GM18502 (cell line): ENCODE data around the gene PPIA.
"Not testable (repeated sequence)": the region's sequence is repeated elsewhere in the genome, so short reads cannot be mapped to it uniquely, and the experiment has no call there.

Experiments
- ATAC-seq: cut with Tn5 transposase; IDR thresholded peaks from one replicate; pipeline ENCODE4 v1.9.1; 2021; ENCODE audit warnings: mild to moderate bottlenecking; ENCODE audit not compliant: unreplicated experiment, poor library complexity

Gene PPIA

DNA sequence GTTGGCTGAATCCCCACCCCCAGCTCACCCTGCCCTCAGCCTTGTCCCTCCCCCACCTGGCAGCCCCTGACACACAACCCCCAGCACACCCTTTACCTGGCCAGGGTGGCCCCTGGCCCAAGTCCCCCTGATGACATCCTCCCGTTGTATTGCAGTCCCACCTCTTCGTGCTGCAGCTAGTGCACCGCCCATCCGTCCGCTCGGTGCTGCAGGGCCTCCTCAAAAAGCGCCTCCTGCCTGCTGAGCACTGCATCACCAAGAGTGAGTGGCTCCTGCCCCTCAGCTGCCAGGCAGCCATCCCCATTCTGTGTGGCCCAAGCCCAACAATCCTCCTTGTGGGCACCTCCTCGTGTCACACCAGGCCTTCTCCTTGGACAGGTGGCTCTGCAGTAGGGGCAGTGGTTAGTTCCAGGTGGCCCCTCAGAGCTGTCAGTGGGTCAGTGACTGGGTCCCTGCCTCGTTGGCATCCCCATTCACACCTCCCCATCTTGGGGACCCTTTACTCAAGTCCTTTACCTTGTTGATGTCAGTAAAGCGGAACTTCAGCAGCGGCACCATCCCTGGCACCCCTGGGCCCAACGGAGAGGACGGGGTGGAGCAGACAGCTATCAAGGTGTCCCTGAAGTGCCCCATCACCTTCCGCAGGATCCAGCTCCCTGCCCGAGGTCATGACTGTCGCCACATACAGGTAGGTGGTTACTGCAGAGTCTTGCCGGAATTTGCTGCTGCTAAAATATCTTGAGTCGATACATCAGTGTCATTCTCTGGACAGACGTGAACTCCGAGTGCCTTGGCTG, 33.6 kb upstream of the PPIA start:
- no peak for ATAC-seq

DNA sequence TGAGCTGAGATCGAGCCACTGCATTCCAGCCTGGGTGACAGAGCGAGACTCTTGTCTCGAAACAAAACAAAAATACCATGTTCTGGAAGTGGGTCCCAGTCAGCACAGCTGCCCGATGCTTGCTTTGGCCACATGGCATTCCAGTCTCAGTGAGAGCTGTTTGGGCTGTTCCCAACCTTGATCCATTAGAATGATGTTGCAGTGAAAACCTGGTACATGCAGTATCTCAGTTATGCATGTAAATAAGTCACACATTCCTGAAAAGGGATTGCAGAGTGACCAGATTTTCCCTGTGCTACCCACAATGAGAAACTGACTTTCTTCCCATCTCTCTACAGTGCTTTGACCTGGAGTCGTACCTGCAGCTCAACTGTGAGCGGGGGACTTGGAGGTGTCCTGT, 32.4 kb upstream of the PPIA start:
- ATAC-seq = no peak

DNA sequence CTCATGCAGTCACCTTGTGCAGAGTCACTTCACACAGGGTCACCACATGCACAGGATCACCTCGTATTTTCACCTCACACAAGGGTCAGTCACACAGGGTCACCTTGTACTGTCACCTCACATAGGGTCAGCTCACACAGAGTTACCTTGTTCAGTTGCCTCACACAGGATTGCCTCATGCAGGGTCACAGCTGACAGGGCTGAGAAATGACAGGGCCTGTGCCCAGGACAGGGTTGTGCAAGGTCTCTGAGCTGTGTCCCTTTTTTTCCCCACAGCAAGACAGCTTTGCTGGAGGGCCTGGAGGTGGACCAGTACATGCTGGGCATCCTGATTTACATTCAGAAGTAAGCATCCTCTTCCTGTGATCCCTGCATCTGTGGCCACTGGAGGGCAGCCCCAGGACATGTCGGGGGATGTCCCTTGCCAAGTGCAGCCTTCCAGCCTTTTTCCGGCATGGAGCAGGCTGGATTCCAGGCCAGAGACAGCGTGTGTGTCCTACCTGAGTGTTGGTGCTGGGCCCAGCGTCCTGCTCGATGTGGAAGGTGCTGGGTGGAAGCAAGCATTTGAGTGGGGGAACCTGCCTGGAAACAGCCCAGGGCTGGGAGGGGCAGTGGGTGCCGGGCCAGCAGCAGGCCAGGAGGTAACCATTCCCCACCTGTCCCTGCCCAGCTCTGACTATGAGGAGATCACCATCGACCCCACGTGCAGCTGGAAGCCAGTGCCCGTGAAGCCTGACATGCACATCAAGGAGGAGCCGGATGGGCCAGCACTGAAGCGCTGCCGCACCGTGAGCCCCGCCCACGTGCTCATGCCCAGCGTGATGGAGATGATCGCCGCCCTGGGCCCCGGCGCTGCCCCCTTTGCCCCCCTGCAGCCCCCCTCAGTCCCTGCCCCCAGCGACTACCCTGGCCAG, 31.6 kb upstream of the PPIA start:
- no peak for ATAC-seq

DNA sequence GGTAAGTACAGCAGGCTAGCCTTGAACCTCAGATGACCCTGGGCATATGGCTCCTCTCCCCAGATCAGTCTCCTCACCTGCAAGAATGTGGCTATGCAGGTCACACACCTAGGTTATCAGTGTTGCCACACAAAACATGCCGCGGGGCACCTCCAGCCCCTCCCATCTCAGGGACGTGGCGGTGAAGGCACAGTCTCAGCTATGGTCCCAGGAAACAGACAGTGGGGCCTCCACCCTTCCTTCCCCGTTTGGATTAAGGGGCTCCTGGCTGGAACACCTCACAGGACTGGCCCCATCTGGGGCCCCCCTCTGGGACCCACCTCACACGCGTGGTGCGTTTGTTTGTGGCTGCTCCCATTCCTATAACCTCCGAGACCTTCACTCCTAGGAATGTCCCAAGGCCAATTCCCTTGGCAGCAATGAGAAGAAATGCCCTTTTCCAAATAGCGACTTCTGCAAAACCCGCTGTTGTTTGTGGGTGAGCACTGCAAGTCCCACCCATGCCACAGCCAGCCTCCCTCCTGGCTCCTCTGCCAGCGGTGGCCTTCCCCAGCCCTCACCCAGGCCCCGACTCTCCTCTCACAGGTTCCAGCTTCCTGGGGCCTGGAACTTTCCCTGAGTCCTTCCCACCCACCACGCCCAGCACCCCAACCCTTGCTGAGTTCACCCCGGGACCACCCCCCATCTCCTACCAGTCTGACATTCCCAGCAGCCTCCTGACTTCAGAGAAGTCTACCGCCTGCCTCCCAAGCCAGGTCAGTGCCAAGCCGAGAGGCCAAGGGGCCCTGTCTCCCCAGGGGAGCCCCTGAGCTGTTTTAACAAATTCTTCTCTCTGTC, 30.7 kb upstream of the PPIA start:
- no peak for ATAC-seq

DNA sequence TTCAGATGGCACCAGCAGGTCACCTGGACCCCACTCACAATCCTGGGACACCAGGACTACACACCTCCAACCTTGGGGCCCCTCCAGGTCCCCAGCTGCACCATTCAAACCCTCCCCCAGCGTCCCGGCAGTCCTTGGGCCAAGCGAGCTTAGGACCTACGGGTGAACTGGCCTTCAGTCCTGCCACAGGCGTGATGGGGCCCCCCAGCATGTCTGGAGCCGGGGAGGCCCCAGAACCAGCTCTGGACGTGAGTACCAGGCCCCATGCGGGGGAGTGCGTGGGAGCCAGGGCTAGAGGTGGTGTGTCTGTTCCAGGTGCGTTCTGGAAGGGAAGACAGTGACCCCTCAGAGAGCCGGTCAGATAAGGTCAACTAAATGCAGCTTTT, 30.1 kb upstream of the PPIA start:
- ATAC-seq = no peak

DNA sequence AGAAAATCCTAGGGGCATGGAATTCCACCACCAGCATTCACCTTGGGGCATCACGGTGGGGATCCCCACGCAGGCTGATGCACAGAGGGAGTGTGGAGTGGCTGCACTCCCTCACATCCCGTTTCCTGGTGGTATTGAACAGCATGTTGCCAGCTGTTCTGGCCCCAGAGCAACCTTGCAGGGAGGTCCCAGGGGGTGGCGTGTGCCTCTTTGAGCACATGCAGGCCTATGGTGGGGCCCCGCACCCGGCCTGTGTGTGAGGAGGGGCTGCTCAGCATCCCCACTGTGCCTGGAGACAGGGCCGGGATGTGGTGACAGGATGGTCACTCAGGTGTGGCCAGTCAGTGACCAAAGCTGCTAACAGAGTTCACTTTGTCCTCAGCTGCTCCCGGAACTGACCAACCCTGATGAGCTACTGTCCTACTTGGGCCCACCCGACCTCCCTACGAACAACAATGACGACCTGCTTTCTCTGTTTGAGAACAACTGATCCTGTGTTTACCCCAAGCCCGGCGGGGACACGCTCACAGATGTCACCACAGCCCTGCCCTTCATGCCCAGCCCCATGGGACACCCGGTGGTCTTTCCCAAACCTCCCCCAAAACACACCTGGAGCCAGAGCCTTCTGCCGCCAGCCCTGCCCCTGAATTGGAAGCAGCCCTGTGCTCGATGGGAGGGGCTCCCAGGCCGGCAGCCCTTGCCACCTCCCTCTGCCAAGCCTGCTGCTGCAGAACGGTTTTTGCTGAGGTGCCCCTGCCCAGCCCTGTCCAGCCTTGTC, 29.2 kb upstream of the PPIA start:
- ATAC-seq = no peak

DNA sequence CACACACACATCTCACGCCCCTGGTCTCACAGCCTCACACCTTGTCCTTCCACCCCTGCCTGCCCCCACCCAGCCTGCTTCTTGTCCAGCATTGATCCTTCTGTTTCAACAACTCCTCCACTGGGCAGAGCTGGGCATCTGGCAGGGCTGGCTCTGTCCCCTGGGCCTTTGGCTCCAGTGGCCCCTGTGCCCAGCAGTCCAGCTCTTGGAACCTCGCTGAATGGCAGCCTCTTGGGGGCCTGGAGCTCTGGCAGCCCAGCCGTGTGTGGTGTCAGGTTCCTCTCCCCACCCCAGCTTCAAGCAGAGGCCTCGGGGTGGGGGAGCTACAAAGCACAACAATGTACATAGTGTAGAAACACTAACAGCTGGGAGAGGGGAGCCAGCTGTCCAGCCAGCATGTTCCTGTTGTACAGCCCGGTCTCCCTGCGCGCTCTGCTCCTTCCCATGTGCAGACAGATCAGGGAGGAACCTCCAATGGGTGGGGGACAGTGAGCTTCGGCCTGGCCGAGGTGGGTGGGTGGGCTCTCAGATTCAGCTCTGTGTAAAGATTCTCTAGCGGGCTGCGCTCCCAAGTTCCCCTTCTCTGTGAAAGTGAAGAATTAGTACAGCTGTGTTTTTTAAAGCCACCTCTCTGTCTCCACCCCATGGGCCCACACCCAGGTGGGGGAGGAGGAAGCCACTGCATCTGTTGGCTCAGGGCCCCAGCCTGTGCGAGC, 28.4 kb upstream of the PPIA start:
- ATAC-seq = peak; percentile 63

DNA sequence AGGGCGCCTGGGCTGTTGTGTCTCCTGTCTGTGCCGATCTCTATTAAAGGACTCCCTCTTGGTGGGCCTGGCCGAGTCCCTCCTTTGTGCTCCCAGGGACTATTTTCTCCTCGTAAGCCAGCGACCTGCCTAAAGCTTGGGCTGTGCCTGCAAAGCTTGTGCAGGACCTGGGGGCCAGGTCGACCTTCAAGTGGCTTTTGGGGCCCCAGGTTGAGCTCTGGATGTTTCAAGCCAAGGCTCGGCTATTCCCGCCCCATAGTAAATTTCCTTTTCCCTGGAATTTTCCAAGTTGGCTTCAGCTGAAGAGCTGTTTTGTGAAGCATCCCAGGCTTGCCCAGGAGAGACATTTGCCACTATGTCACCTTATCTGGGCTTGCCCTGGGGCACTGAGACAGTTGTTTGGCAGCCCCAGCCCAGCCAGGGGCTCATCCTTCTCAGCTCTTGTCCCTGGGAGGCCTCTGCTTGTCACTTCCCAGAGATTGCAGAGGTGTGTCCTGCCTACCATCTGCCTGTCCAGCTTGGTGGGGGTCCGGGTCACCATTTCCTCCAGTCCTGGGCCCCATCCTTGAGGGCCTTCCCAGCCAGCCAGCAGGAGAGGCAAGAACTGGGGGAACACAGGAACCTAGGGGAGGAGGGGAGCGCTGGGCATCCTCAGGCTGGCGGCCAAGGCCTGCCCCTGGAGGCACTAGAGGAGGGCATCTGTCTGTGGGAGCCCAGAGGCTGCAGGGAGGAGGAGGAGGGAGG, 27.7 kb upstream of the PPIA start:
- ATAC-seq = no peak

DNA sequence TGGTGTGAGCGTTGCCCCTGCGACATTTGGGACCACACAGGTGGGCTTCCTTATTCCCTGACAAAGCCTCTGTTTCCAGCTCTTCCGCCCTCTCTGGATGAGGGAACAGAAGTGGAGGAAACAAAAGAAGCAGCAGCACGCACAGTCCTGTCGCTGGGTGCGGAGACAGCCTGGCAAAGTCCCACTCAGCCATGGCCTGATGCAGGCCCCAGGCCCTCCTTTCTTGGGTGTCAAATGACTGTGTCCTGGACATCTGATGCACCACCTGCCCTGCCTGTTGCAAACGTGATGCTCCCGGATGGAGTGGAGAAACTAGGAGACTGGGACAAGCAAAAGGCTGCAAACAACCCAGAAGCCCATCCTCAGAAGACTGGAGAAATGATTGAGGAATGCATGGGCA, 27.1 kb upstream of the PPIA start:
- peak; percentile 10 for ATAC-seq

DNA sequence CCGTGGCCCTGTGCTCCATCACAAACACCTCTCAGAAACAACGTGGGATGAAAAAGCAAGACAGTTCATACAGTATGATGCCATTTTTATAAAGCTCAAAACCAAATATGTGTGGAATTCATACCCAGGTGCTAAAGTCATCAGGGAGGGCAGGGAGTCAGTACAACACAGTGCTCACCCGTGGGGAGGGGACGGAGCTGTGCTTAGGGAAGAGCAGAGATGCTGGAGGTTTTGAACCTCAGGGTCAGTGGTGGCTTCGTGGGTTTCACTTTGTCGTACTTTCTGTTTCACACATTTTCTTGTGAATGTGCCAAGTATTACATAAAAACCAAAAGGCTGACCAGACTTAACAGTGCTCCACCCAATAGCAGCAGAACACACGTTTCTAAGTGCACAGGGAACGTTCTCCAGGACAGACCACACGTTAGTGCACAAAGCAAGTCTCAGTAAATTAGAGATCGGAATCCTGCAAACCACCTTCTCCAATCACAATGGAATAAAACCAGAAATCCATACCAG, 26.6 kb upstream of the PPIA start:
- peak; percentile 78 for ATAC-seq

DNA sequence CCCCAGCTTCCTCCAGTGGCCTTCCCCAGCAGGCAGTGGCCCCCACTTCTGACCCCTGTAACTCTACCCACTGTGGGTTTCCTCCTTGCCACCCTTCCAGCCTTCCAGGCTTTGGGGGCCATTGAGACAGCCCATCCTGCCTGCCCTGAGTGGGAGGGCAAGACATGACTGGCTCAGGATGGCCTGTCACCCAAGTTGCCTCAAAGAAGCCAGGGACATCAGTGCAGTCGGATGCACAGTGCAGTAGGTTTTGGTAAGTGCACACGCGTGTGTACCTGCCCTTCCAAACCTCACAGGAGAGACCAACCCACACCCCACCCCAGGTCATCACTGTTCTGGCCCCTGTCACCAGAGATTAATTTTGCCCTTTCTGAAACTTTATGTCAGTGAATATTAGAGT, 25.1 kb upstream of the PPIA start:
- no peak for ATAC-seq

DNA sequence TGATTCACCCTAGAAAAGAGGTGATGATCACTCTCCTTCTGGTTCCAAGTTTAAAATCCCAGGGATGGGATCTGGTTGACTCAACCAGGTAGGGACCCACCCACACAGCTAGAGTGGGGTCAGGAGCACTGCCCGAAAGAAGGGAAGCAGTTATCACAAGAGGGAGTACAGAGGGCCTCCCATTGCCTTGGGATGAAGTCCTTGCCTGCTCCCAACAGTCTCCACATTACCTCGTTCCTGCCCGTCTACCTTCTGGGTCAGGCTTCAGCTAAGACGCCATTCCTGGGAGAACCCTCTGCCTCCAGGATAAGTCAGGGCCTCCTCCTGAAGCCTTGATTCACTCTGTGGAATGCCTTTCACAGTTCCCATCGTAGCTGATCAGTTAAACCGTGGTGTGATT, 24.0 kb upstream of the PPIA start:
- no peak for ATAC-seq

DNA sequence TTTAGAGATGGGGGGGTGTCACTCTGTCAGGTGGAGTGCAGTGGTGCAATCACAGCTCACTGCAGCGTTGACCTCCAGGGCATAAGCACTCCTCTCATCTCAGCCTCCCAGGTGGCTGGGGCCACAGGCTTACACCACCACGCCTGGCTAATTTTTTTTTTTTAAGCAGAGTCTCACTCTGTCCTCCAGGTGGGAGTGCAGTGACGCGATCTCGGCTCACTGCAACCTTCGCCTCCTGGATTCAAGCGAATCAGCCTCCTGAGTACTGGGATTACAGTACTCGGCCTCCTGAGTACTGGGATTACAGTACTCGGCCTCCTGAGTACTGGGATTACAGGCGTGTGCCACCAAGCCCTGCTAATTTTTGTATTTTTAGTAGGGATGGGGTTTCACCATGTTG, 23.6 kb upstream of the PPIA start:
- ATAC-seq = no peak

DNA sequence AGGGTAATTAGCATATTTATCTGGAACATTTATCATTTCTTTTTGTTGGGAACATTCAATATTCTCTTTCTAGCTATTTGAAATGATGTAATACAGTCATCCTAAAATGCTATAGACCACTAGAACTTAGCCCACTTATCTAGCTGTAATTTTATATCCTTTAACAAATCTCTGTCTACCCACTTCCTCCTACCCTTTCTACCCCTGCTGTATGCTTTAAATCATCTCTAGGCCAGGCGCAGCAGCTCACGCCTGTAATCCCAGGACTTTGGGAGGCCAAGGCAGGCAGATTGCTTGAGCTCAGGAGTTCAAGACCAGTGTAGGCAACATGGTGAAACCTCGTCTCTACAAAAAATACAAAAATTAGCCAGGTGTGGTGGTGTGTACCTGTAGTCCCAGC, 22.0 kb upstream of the PPIA start:
- not testable (repeated sequence) for ATAC-seq

DNA sequence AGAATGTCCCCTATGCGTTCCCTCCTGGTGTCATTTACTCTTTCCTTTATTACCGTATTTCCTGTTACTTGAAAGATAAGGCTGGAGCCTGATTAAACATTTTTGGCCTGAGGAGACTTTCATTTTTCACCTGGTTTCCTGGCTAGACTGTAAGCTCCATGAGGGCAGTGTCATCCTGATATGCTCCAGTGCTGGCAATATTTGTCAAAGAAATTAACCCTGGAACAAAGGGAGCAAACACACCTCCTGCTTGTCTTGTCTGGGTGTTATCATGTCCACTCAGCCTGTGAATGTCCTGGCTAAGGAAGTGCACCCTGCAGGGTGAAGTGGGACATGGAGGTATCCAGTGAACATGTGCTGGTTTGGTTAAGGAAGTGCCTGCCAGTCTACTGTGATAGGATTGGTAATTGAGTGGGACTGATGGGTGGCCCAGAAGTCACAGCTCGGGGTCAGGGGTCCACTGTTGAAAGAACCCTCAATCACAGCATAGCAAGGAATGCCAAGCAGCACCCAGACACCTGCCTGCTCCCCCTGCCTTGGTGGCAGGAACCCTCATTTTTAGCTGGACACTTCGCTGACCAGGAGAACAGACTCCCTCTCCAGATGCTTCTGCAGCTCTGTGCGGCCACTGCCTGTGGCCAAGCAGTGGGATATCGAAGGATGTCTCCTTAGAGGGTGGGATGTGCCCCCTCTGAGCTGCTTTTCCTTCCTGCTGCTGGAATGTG, 20.9 kb upstream of the PPIA start:
- no peak for ATAC-seq

DNA sequence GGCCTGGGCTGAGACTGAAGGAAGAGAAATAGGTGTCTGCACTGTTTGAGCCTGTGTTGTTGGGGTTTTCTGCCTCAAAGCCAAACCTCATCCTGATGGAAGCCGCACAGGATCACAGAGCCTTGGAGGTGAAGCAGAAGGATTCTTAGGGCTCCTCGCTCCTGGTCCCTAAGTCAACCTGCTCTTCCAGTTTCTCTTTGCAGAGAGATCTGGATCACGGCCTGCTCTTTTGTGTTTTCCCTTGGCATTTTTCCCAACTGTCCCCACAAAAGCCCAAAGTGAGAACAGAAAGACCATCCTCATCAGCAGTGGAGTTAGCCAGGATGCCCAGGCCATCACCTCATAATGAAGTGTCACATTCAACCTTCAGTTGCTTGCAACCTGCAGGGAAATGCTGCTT, 20.3 kb upstream of the PPIA start:
- no peak for ATAC-seq

DNA sequence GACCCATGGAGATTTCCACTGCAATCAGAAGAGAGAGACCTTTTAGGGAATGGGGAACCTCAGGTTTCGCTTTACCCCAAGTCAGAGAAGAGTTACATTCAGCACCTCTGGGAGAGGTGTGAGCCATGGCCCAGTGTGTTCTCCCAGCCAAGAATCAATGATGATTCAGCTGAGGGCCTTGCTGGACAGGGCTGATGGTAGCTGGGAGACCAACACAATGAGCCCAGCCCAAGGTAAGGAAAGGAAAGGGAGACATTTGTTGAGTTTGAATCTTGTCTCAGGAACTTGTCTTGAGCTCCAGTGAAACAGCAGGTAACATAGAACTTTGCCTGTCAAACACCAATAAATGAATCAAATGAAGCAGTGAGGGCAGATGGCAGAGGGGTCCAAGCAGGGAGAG, 14.0 kb upstream of the PPIA start:
- ATAC-seq = no peak

DNA sequence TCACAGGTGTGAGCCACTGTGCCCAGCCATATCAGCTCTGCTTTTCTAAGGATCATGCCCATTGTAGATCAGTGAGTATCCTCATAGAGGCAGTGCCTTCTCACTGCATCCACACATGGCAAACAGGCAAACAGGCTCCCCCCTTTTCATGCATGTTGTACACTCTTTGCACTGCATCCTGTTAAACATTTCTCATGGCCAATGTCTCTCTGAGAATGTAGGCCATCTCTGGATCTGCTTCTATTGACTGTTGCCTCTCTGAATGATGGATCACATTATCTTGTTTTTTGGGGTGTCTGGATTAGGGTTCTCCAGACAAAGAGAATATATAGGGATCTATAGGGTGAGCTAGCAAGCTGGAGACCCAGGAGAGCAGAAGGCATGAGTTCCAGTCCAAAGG, 13.1 kb upstream of the PPIA start:
- no peak for ATAC-seq
